Inflammatory macrophage treated with lipopolysaccharide for 1 hour (primary cell): ENCODE data around the gene CYP4F2.
"Not testable (repeated sequence)": the region's sequence is repeated elsewhere in the genome, so short reads cannot be mapped to it uniquely, and the experiment has no call there.

Experiments used
- DNase-seq, 2 donors: peaks; one replicate each; pipeline ENCODE4 v3.0.0-alpha.2; 2020 to 2022

Gene CYP4F2

DNA sequence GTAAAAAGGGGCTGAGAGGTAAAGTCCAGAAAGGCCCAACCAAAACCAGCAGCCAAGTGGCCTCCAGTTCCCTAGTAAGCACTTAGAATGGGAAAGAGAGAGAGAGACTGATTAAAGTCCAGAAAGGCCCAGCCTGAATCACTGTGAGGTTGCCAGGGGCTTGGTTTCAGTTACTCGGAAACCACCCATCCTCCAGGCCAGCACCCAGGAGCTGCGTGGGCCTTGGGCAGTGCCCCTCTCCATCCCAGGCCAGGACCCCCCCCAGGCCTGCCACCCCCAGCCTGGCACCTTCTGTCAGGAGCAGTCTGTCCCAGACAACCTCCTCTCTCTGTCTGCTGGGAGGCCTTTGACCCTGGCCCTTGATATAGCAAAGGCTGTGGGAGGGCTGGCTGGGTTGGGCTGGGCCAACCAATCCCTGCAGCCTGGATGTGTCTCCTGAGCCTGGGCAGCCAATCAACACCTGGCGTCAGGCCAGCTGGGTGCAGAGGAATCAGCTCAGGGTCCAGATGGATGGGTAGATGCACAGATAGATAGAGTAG lies at the start of gene CYP4F2:
Gene CYP4F2 (minus strand): TSS at position 337 of the 539 bp plus-strand sequence. CDS start 463 bp downstream, outside the sequence.
- DNase-seq: no peak

DNA sequence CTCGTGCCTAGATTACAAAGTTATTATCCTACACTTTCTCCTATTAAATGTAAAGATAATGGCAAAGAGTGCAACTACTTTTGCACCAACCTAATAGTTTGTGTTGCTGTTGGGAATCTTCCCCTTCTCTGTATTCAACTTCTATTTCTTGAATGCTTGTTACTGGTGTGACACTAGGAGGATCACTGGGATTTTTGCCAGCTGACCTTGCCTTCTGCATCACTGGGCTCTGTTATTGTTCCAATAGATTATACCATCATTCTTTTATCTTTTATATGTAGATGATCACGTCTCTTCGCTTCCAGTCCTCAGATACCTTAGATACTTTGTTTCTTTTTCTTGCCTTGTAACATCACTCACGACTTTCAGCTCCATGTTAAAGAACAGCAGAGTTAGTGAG lies 47.4 kb upstream of the CYP4F2 start:
- DNase-seq: no peak

DNA sequence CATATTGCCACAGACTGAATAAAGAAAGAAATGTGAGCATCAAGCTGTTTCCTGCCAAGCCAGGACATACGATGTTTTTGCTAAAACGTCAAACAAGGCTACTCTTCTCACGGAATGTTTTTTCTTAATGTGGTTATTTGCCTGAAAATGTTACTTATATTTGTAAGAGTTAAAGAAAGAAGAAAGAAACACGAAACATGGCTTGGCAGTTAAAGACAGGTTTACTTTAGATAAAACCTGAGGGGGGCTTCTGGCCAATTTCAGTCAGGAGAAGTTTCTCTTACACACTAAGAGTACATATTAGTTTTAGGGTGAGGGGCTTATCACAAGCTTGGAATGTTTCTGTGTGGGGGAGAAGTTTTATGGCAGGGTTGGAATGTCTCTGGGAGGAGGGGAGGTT lies 46.5 kb upstream of the CYP4F2 start:
- no peak for DNase-seq

DNA sequence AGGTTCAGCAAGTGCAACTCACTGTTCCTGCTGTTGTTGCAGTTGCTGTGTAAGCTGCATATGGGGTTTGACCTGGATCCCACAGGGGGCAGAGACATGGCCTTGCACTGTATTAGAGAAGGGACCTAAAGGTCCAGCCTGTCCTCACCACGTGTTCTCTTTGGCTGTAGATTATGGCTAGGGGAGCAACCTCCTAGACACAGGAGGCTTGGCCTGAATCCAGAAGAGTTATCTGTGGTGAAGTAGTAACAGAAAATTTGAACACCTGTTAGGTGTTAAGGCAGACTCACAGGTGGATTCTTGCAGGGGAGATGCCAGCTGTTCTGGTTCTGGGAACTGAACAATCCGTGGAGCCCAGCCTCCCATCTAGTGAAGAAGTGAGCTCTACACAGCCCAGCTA lies 39.9 kb upstream of the CYP4F2 start:
- DNase-seq: no peak

- no peak for DNase-seq
These were observed 39.1 kb upstream of the CYP4F2 start for GRCh38 chr19:15936950-15937349.

DNA sequence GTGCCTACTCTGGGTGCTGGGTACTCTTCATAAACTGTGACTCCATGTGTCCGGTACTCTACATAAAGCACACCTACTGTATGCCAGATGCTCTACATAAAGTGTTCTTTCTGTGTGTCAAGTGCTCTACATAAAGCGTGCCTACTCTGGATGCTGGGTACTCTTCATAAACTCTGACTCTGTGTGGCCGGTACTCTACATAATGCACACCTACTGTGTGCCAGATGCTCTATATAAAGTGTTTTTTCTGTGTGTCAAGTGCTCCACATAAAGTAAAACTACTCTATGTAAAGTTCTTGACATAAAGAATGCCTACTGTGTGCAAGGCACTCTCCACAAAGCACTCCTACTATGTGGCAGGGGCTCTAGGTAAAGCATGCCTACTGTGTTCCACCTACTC lies 38.3 kb upstream of the CYP4F2 start:
- no peak for DNase-seq

DNA sequence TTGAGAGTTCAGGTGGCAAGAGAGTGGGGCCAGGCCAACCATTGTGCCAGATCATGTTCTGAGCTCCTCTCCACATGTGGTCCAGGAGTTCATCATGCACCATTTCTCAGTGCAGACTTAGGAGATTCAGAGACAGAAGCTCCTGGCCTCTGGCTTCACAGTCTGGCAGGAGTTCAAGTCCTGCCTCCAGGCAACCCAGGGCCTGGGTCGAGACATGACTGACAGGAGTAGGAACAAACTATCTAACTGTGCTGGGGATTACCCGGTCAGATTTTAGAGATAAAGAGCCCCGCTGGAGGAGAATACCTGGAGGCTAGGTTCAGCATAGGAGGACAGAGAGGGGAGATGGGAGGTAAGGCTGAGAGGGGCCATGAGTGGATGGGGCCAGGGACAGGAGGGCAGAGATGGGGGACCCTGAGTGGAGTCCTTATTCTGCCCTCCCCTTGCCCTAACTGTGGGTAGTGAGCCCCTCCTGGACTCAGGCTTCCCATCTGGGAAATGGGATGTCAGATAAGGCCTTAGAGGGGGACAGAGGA lies 37.4 kb upstream of the CYP4F2 start:
- no peak for DNase-seq

DNA sequence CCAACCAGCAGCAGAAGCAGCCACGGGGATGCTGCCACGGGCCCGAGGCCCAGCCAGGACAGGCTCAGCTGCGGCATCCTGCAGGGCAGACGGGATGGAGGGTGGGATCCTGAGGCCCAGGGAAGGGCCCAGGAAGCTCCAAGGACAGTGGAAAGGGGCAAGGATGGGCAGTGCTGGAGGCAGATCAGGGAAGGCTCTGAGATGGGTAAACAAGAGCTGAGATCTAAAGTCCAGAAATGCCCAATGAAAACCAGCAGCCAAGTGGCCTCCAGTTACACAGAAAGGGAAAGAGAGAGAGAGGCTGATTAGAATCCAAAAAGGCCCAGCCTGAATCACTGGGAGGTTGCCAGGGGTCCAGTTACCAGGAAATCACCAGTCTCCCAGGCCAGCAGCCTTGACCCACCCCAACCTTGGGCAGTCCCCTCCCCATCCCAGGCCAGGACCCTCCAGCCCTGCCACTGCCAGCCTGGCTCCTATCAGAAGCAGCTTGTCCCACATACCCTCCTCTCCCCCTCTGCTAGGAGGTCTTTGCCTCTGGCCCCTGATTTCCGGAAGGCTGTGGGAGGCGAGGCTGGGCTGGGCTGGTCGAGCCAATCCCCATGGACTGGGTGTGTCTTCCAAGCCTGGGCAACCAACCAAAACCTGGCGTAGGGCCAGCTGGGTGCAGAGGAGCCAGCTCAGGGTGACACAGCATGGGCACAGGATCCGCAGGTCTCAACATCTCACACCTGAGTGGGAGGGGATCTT lies 36.6 kb upstream of the CYP4F2 start, which contains the start of gene CYP4F11:
Gene CYP4F11 (minus strand): TSS at position 198 of the 747 bp plus-strand sequence. CDS start 121 bp downstream, at position 77.
- no peak for DNase-seq

DNA sequence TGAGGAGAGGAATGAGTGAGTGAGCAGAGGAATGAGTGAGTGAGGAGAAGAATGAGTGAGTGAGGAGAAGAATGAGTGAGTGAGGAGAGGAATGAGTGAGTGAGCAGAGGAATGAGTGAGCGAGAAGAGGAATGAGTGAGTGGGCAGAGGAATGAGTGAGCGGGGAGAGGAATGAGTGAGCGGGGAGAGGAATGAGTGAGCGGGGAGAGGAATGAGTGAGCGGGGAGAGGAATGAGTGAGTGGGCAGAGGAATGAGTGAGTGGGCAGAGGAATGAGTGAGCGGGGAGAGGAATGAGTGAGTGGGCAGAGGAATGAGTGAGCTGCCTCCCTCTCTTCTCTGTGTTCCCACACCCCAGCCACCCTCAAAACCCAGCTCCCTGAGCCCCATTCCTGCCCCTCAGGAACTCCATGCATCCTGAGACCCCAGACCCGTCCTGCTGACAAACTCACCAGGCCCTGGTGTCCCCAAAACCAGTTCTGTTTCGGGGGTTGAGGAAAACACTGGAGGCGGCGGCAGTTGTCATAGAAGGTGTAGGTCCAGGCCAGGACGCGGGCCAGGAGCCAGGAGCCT lies 36.0 kb upstream of the CYP4F2 start:
- DNase-seq: not testable (repeated sequence)

DNA sequence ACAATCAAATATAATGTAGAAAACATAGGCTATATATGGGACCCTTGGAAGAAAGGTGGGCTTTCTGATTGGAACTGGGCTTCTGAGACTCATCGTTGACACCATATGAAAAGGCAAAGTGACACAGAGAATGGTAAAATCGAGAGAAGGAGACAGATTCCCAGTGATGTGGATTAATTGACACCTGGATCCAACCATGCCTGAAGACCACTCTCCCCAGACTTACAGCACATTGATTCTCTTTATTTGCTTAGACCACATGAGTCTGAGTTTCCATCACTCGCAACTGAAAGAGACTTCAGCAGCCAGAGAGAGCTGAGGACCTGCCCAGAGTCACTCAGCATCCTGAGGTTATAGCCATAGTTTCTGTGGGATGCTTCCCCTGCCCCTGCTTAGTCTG lies 30.4 kb upstream of the CYP4F2 start:
- DNase-seq: no peak

DNA sequence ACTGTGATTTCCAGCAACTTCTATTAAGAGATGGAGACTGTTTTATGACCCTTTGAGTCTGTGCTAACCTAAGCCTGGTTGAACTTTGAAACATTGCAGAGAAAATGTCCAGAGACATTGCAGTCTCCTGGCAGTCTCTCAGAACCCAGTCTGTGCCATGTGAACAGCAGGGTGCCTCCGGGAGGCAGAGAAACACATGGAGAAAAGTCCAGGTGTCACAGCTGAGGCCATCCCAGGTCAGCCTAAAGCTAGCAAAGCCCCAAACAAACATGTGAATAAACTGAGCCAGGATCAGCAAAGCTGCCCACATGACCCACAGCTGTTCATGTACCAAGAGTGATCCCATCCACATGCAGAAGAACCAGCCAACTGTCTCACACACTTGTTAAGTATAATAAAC lies 28.6 kb upstream of the CYP4F2 start:
- no peak for DNase-seq

DNA sequence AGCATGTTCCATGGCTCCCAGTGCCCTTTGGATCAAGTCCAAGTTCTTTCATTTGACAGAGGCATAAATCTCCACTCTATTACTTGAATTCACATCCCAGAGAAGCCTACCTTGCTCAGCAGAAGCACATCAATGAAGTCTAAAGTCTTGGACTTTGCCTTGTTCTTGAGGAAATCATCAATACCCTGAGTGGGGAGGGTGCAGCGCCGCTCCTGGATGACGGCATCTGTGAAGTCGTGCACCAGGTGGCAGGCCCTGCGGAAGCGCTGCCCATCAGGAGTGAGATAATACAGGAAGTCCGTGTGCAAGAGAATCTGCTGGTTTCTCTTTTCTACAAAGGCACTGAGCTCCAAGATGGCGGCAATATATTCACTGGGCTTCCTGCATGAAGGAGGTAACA lies 25.8 kb upstream of the CYP4F2 start:
- no peak for DNase-seq

DNA sequence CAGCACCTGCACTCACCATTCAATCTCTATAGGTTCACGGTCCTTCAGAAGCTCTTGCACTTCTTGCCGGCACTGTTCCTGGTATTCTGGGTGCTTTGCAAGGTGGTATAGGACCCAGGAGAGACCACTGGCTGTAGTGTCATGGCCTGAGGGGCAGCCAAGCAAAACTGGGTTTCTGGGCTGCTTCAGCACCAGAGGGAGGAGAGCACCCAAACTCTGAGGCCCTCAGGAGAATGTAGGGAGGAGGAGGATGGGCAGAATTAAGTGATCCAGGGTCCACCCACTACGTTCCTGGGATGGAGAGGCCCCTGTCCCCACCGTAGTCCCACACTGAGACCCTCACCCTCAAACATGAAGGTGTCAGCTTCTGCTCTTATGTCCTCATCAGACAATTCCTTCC lies 24.1 kb upstream of the CYP4F2 start:
- no peak for DNase-seq

DNA sequence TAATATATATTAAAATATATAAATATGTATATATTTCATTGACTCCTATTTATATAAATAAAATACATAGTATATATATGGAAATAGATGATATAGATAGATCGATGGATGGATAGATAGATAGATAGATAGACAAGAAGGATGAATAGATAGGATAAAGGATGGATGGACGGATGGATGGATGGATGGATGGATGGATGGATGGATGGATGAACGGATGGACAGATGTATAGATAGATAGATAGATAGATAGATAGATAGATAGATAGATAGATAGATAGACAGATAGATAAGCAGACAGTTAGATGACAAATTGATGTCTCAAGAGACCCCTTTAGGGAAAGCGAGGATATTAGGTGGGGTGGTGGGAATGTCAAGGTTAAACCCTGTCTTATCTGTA lies 21.4 kb upstream of the CYP4F2 start:
- no peak for DNase-seq

GRCh38 chr19:15915109-15915508 lies 17.2 kb upstream of the CYP4F2 start:
- no peak for DNase-seq

- DNase-seq: no peak
These were observed 16.0 kb upstream of the CYP4F2 start for GRCh38 chr19:15913830-15914229.

GRCh38 chr19:15913384-15913783 lies 15.5 kb upstream of the CYP4F2 start:
- DNase-seq: no peak

- DNase-seq: no peak
These were observed 13.8 kb upstream of the CYP4F2 start for GRCh38 chr19:15911599-15912235.

- no peak for DNase-seq
These were observed 7.2 kb upstream of the CYP4F2 start for GRCh38 chr19:15905026-15905425.

GRCh38 chr19:15902898-15903297 lies 5.0 kb upstream of the CYP4F2 start:
- DNase-seq: not testable (repeated sequence)

DNA sequence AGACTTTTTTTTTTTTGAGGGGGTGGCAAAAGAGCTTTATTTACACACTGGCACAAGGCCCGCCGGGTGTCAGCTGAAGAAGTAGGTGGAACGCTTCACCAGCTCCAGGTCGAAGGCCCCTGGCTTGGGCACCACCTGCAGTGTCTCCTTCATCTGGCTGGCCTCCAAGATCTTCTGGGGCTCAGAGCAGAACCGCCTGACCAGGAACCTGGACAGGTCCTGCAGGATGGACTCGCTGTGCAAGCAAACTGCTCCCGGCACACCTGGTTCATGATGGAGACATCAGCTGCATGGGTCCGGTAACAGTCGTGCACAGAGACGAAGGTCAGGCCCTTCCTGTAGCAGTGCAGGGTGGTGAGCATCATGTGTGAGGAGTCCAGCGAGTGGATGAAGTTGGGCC lies 4.4 kb upstream of the CYP4F2 start:
- no peak for DNase-seq

- no peak for DNase-seq
These were observed 2.6 kb upstream of the CYP4F2 start for GRCh38 chr19:15900504-15900903.

GRCh38 chr19:15900032-15900431 lies 2.2 kb upstream of the CYP4F2 start:
- DNase-seq: not testable (repeated sequence)

GRCh38 chr19:15899561-15899960 lies 1.7 kb upstream of the CYP4F2 start:
- DNase-seq: not testable (repeated sequence)
